ENCODE data around the gene METRNL.

GRCh38 chr17:83090444-83091256 is 11.2 kb downstream of the METRNL start:
- TF ChIP-seq CTCF (conservative IDR thresholded peaks at IDR 0.05) (no peak), EZH2 (IDR thresholded peaks at IDR 0.05; ENCODE audit: low read depth) (no peak)

Measured in PC-9 (cell line).